Umbilical cord (tissue), 2 donors: ENCODE results near the gene RXRB. TPM values are rescaled to one million over a fixed set of nuclear protein-coding genes. Genes with fewer than 3 reads are reported as not detected.

ENCODE experiments used
- DNase-seq: peaks from one replicate; pipeline ENCODE4 v3.0.0-alpha.2; 2015; ENCODE audit warnings: low spot score
- total RNA-seq: library from RNA; depleted of rRNA; stranded (reverse); fragments of >200 nt; gene quantifications from one replicate; pipeline ENCODE4 v1.2.3, GENCODE V29; 2014; ENCODE audit warnings: low replicate concordance; ENCODE audit not compliant: insufficient read depth

The RXRB gene
- total RNA-seq, 1 donor from 2014 or later: 19.0 TPM

- no peak for DNase-seq
These were observed 23.6 kb downstream of the RXRB start for GRCh38 chr6:33176906-33177305.

DNA sequence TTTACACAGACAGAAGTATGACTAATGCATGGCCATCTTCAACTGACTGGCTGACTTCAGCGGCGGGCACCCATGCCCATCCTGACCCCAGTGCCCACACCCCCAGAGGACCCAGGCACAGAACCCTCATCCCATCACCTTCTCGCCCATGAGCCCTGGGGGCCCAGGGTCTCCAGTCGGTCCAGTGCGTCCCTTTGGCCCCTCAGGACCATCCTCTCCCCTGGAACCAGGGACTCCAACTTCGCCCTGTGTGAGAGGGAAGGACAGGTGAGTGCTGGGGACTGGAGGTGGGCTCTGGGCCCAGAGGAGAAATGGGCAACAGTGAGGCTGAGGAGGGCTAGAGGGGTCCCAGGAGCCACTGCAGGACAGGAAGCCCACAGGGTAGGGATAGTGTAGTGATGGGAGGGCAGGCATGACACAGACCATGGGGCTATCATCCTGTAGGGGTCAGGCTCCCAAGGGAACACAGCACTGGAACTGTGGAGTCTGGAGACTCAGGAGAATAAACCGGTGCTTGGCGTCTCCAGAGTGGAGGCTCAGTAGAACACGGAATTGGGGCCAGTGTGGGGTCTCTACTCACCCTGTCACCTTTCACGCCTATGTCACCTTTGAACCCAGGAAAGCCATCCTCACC lies 24.9 kb downstream of the RXRB start:
- no peak for DNase-seq

DNA sequence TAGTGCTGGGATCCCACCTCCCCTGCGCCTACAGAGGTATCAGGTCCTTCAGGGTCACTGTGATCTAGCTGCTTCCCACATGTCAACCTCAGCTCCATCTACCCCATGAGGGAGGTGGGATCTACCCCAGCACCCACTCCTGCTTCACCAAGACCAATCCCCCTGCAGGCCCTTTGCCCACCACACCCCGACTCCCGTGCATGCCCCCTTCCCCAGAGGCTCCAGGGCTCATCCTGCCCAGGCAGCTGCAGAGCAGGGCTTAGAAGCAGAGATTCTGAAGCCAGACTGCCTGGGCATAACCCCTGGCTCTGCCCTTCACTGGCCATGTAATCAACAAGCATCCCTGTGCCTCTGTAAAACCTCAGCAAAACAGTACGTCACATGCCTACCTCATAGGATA lies 25.7 kb downstream of the RXRB start:
- DNase-seq: no peak

DNA sequence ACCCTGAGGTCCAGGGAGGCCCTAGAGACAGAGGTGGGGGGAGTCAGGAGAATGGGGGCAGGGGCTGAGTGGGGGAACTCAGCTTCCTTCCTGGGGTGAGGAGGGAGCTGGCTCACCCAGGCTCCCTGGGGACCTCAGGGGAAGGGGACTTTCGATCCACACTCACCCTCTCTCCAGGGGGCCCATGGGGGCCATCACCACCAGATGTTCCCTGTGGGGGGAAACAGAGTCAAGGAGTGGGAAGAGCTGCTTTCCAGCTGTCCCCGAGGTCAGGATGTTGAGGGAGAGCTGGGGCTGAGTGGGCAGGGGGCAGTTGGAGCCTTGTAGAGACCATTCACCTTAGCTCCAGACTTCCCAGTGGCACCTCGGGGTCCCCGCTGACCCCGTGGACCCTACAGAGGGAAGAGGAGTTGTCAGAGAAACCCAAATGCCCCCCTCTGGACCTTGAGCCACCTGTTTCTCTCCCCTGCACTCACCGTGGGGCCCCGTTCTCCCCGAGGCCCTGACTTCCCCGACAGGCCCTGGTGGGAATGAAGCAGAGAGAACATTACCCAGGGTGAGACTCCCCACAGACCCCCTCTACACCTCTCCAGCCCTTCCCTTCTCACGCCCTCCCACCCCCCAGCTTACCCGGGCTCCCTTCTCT lies 26.8 kb downstream of the RXRB start:
- DNase-seq: no peak

- DNase-seq: no peak
These were observed 27.6 kb downstream of the RXRB start for GRCh38 chr6:33172688-33173534.

DNA sequence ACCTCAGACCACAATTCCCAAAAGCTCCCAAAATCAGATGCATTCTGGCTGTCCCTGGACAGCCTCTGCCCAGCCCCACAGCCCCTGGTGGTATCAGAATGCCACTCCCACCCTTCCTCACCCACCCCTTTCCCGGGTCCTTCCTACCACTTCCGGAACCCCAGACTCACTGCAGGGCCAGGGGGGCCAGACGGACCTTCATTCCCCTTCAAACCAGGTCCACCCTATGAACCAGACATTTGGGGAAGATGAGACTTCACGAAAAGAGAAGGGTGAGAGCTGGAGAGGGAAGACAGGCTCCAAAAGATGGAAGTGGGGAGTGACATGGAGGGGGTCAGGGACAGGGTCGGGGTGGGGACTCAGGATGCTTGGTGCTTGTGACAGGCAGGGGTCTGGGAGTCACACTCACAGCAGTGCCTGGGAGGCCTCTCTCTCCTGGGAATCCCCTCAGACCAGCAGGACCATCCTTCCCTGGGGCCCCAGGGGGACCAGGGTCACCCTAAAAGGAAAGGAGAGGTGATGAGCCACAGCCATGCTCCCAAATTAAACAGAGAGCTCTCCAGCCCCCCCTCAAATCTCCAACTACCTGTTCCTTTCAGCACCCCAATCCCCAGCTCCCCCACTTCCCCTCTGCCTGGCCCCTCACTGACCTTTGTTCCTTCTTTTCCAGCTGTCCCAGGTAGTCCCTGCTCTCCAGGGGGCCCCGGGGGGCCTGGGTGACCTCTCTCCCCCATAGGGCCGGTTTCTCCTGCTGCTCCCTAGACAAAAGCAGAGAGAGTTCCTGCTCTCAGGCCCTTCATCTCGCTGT lies 28.4 kb downstream of the RXRB start:
- DNase-seq: no peak

GRCh38 chr6:33171016-33171879 lies 29.2 kb downstream of the RXRB start:
- DNase-seq: no peak

- DNase-seq: no peak
These were observed 30.1 kb downstream of the RXRB start for GRCh38 chr6:33170176-33171015.

- DNase-seq: no peak
These were observed 30.9 kb downstream of the RXRB start for GRCh38 chr6:33169291-33170175.

GRCh38 chr6:33168639-33169038 lies 31.8 kb downstream of the RXRB start:
- DNase-seq: no peak

GRCh38 chr6:33168284-33168601 lies 32.2 kb downstream of the RXRB start:
- DNase-seq: no peak

GRCh38 chr6:33167374-33168283 lies 32.8 kb downstream of the RXRB start:
- no peak for DNase-seq

DNA sequence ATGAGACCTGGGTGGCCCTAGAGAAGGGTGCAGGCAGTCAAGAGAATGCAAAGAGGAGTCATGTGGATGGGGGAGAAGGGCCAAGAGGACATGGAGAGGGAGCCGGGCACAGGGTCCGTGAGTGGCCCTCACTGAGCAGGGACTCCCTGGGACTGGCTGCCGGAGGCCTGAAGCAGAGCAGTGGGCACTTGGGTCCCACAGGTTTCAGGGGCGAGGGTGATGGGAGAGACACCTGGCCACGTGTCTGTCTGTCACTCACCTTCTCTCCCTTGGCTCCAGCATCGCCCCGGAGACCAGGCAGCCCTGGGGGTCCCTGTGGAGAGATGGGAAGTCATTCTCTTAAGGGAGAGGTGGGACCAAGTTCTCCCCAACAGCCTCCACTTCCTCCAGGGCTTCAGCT lies 33.7 kb downstream of the RXRB start:
- no peak for DNase-seq

- DNase-seq: no peak
These were observed 34.1 kb downstream of the RXRB start for GRCh38 chr6:33166363-33166762.

DNA sequence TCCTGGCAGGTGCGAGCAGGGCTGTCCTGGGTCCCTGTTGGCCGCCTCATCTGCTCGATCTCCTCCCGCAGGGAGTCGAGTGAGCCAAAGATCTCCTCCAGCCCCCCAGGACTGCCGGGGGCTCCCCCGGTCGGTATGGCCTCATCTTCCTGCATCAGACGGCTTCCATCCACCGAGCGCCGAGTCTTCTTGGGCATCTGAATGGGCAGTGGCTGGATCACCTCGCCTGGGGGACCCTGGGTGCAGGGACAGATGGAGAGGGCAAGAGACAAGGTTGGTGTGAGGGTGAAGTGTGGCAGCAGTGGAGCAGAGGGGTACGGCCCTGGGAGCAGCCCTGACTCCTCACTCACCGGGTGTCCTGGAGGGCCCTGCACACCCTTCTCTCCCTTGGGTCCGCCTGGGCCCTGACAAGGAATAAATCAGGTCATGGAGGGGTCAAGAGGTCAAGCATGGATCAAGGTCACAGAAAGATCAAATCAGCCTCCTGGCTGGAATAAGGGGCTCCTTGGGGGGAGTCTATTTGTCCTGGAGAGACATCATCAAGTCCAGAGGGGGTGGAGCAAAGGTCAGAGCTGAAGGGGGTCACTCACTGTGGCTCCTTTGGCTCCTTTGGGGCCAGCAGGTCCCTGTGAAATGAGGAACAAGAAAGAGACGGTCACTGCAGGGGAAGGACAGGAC lies 34.7 kb downstream of the RXRB start:
- DNase-seq: no peak

DNA sequence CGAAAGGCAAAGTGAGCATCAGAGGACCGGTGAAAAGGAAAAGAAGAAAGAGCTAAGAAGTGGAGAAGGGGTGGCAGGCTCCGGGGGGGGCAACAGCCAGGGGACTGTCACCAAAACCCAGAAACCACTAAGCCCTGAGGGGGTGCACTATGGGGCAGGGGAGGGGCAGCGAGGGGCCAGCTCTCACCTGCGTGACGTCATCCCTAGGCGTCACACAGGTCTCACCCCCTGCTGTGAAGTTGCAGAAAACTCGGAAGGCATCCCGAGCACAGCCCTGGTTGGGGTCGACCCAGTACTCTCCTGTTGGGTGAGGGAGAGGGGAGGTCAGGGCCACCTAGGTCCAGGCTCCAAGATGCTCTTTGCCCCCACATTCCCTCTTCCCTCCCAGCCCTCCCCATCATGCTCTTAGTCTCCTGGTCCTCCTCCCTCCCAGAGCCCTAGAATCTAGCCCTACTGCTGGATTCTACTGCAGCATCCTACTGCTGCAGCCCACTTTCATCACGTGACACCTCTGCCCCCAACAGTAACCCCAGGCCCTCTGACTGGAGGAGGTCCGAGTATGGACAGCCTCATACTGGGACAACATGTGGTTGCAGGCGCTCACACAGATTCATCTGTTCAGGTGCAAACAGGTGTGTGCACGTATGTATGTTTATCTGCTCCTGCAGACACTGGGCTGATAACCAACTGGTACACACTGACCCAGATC lies 35.6 kb downstream of the RXRB start:
- no peak for DNase-seq

GRCh38 chr6:33164176-33164575 lies 36.3 kb downstream of the RXRB start:
- no peak for DNase-seq
